GM12872 (cell line): ENCODE measurements around the gene ITGA2B.

Experiments
- CTCF ChIP-seq: IDR thresholded peaks from 3 replicates; pipeline ENCODE4 v1.5.1; 2011; ENCODE audit warnings: low read depth, mild to moderate bottlenecking, low read length, moderate library complexity; ENCODE audit not compliant: insufficient read depth

ITGA2B gene

GRCh38 chr17:44351464-44351863 is 38.0 kb downstream of the ITGA2B start:
- TF ChIP-seq CTCF: no peak

- TF ChIP-seq CTCF: peak; percentile 98
Measured at GRCh38 chr17:44350733-44351226, 38.7 kb downstream of the ITGA2B start.

- no peak for TF ChIP-seq CTCF
Measured at GRCh38 chr17:44349553-44350070, 39.8 kb downstream of the ITGA2B start.

- TF ChIP-seq CTCF: 0 out of 3 replicates have a peak, but pooled peaks have one; percentile 5
Measured at GRCh38 chr17:44348988-44349364, 40.5 kb downstream of the ITGA2B start.

GRCh38 chr17:44348234-44348987 is 41.0 kb downstream of the ITGA2B start:
- no peak for TF ChIP-seq CTCF

- TF ChIP-seq CTCF: no peak
Measured at GRCh38 chr17:44346064-44346844, 43.2 kb downstream of the ITGA2B start.

- peak; percentile 83 for TF ChIP-seq CTCF
Measured at GRCh38 chr17:44345454-44346026, 43.9 kb downstream of the ITGA2B start.
